HCEC 1CT (cell line): ENCODE data around the gene BCLAF1.
"Not testable (repeated sequence)": the region's sequence is repeated elsewhere in the genome, so short reads cannot be mapped to it uniquely, and the experiment has no call there.

Experiments
- DNase-seq: peaks from one replicate; pipeline ENCODE4 v3.0.0-alpha.2; 2017

BCLAF1 gene

GRCh38 chr6:136309171-136309570, 19.5 kb upstream of the BCLAF1 start:
- DNase-seq: no peak

DNA sequence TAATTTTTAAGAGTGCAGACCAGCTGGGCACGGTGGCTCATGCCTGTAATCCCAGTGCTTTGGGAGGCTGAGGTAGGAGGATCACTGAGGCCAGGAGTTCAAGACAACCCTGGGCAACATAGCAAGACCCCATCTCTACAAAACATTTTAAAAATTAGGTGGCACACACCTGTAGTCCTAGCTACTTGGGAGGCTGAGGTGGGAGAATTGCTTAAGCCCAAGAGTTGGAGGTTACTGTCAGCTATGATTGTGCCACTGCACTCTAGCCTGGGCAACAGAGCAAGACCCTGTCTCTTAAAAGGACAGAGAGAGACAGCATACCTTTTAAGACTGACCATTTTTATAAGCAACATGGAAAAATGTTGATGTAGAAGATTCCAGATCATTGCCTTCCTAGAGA, 18.8 kb upstream of the BCLAF1 start:
- DNase-seq: not testable (repeated sequence)

DNA sequence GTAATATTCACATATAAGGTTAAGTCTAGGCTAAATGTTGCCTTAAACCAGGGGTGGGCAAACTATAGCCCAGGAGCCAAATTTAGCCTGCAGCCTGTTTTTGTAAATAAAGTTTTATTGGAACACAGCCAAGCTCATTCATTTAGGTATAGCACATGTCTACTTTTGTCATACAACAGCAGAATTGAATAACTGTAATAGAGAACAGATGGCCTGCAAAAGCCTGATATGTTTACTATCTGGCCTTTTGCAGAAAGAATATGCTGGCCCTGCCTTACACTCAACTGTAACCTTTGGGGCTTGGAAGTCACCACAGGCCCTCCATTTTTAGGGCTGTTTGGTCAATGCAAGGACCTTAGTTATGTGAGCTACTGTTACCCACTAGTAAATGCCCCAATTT, 17.7 kb upstream of the BCLAF1 start:
- no peak for DNase-seq

DNA sequence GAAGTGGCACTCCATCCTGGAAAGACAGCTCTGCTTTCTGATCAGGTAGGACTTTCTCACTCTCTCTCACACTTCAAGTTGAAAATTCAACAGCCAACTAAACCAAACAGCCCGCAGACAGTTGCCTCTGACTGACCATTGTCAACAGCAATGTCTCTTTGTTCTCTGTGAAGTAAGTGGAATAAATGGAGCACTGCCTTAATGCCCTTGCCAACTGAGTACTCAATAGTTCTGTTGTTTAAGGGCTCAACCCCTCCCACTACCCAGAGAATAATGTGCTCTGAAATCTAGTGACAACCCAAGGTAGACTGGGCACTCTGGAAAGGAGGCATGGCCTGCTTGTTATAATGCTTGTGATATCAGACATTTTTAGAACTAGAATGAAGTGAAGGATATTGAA, 16.8 kb upstream of the BCLAF1 start:
- no peak for DNase-seq

- no peak for DNase-seq
Observed at GRCh38 chr6:136304410-136304809, 14.8 kb upstream of the BCLAF1 start.

DNA sequence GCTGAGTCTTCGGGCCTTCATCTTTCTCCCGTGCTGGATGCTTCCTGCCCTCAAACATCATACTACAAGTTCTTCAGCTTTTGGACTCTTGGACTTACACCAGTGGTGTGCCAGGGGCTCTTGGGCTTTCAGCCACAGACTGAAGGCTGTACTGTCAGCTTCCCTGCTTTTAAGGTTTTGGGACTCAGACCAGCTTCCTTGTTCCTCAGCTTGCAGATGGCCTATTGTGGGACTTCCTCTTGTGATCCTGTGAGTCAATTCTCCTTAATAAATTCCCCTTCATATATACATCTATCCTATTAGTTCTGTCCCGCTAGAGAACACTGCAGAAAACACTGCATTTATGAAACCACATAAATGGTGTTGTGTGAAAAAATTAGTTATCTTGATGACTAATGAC, 13.9 kb upstream of the BCLAF1 start:
- no peak for DNase-seq

GRCh38 chr6:136294621-136295020, 5.0 kb upstream of the BCLAF1 start:
- no peak for DNase-seq

DNA sequence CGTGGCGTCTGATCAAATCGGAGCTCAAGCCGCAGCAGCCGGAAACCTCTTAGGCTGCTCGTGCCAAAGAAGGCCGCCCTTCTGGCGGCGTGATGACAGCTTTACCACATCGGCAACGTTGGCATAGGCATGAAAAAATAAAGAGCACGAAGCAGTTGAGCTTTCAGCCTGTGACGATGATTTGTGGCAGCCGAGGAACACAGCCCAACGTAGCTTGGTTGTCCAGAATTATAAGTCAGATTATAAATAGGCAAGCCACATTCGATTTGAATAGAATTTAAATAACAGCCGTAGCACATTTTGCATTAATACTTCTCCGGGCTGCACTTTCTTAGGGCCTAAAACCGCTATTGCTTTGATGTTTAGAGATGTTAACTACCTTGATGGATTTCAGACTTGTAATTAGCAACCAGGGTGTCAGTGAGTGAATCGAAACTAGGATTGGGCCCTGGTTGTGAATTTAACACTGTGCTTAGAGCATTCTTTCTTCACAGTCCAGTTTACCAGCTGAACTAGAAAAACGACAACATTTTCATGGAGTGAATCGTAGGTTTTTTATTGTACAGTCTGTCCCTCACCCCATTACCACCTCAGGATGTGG, 864 bp upstream of the BCLAF1 start:
- DNase-seq: peak; percentile 78

- DNase-seq: peak; percentile 82
Observed at GRCh38 chr6:136289327-136289578, 393 bp downstream of the BCLAF1 start.

DNA sequence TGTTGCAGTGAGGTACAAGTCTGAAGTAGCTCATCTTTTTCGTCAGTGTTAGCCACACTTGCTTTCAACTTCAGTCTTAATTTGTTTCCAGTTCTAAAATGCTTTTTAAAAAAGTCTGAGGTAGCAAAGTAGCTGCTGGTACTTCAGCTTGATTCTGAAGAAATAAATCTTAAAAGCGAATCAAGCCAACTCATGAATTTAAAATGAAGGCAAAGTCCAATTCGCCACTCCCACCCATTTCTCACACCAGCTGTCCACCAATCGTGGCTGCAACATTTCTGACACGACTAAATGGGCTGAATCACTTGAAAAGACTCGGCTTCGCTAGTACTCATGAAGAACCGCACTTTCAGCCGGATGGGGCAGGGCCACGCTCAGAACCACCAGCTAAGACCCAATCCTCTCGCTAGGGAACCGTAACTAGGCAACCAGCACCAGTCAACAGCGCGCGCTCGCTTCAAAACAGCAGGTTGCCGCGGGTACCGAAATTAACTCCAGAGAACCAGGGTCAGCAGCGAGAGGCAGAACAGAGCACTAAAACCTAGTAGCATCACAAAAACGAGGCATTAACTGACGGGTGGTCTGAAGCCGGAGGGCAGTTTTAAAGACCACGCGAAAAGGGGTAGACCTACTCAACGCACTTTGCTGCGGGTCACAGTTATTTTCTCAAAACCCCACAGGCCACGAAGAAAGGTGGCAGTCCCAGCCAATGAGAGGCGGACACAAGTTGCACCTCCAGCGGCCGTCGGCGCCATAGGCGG, 900 bp downstream of the BCLAF1 start:
- DNase-seq: peak; percentile 93

DNA sequence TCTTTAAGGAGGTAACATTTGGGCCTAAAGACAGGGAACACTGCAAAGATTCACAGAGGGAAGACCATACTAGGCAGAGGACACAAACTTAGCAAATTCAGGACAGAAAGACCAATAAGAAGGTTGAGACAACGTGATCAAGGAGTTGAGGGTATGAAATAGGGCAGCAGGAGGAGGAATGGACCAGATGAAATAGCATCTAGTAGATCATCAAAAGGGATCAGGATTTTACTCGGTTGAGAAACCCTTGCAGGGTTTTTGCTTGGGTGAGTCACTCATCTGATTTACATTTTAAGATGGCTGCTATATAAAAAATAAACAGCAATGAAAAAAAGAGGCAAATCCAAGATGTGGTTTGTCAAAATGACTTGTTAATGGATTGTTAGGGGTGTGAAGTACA, 4.7 kb downstream of the BCLAF1 start:
- peak; percentile 73 for DNase-seq

DNA sequence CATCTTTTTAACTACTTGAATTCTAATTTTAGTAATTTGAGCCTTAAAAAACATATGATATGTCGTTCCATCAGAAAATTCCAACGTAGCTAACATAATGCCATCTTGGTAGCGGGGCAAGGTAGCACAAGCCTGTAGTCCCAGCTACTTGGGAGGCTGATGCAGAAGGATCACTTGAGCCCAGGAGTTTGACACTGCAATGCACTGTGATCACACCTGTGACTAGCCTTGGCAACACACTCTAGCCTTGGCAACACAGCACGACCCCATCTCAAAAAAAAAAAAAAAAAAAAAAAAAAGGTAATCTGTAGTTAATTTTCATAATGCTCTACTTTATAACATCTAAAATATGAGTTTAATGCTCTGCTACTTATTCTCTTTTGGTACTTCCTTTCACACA, 6.7 kb downstream of the BCLAF1 start:
- DNase-seq: no peak

DNA sequence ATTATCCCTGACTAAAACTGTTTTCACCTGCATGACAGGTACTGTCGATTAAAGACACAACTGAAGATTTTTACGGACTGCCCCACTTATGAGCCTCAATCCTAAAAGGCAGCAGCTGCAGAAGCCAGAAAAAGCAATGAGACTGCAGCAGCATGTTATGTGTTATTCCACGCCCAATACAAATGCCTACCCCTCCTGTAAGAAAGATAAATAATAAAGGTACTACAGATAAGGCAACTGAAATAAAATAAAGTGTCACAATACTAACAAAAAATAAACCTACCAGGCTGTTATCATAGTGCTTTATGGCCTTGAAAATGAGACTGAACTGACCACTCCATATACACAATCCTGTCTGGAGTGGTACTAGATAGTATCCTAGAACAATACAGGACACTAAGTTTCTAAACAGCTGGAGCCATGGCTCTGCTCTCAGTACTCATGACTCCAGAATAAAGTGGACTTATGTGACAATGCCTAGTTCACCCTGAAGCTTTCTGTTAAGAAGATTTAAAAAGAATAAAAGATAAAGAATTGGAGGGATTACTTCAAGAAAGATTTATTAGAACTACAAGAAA, 9.5 kb downstream of the BCLAF1 start:
- no peak for DNase-seq

GRCh38 chr6:136274062-136274461, 15.6 kb downstream of the BCLAF1 start:
- no peak for DNase-seq

DNA sequence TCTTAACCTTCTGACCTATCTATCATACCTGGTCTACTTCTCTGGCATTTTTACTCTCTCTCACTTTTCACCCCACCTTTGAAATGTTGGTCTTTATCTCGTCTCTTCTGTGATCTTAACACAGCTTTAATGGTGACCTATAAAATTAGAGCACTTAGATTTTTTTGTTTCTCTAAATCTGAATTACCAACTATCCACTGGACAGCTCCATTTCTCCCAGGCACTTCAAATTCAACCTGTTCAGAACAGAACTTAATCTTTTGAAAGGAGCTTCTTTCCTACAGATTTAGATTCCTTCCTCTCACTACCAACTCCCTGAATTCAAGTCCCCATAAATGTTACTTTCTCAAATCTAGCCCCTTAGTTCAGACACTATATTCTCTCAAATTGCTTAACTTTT, 24.5 kb downstream of the BCLAF1 start:
- no peak for DNase-seq

DNA sequence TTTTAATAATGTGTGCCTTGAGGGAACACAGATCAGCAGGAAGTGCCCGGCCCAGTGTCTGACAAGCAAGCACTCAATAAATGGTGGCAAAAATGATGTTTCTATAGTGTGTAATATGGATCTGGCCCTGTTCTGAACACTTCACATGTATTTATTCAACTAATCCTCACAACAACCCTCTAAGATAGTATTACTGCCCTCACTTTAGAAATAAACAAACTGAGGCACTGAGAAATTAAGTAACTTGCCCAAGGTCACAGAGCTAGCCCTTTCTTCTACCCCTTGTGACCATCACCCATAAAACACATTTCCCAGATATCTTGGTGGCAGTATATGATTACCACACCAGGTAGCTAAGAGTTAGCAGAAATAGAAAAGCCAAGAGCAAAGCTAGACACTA, 26.7 kb downstream of the BCLAF1 start:
- no peak for DNase-seq

GRCh38 chr6:136254851-136255466, 34.7 kb downstream of the BCLAF1 start:
- DNase-seq: no peak

- DNase-seq: no peak
Observed at GRCh38 chr6:136253734-136254133, 35.9 kb downstream of the BCLAF1 start.

DNA sequence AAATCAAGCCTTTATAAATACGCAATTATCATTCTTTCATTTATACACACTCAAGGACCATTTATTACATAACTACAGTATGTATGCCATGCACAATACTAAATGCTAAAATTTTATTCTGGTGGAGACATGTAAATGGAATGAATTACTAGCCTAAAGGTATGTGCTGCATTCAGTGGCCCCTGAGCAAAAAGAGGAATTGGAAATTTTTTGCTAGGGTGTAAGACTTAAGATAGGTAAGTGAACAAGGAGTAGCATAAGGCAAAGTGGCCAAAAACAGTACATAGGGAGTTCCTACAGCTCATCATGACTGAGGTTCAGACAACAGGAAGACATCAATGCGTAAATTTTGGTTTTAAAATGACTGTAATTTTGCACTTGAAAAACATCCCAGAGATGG, 37.2 kb downstream of the BCLAF1 start:
- DNase-seq: no peak

- no peak for DNase-seq
Observed at GRCh38 chr6:136251394-136251793, 38.3 kb downstream of the BCLAF1 start.

GRCh38 chr6:136250686-136251008, 39.0 kb downstream of the BCLAF1 start:
- DNase-seq: no peak

DNA sequence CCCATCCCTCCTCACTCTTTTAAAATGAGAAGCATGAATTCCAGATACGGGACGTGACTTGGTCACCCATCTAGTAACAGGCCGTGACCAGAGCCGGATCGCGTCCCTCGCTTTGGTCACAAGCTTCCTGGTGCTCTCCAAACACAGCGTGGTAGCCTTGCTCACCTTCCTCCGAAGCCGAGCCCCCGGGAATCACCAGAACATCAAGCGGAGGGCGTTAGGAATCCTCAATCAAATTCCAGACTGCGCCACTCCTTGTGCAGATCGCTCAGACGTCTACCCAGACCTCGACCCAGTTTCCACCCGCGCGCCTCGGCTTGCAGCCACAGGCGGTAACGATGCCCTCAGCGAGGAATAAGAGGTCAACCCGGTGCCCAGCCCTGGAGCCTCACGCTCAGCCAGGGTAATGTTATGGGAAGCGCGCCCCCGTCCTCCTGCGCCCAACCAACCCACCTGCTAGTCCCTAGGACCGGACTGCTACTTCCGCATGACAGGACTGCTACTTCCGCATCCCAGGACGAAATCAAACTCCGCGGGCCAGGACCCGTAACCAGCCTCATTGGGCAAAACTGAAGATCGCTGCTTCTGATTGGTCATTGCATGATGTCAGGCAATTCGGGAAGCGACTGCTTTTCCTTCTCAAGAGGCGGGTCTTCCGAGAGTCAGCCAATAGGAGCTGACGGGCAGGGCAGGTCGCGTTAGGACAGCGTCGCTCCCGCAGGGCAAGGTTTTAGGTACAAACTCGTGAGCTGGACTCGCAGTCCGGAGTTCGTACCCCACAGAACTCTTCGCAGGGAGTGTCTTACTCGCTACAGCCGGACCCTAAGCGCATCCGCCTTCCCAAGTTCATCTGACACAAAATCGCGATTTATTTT, 39.6 kb downstream of the BCLAF1 start, which contains the start of gene MTFR2:
MTFR2 (minus strand) TSS at position 501 of the 875 bp plus-strand sequence. CDS start 1,212 bp downstream, outside the sequence.
- peak; percentile 99 for DNase-seq

- DNase-seq: peak; percentile 36
Observed at GRCh38 chr6:136249336-136249735, 40.3 kb downstream of the BCLAF1 start.
